Measurements from ENCODE around the gene XXYLT1. TPM values are rescaled to one million over a fixed set of nuclear protein-coding genes. Genes with fewer than 3 reads are reported as not detected.

The XXYLT1 gene
- total RNA-seq, 1 donor from 2014 or later, result 42.9 TPM

- no peak for TF ChIP-seq CTCF (IDR thresholded peaks at IDR 0.05; ENCODE audit: unreplicated experiment)
- no peak overlapping the region for H3K27ac Mint-ChIP-seq
Measured at GRCh38 chr3:195265363-195265976, 5.5 kb downstream of the XXYLT1 start.

GRCh38 chr3:195263925-195264600 is 6.9 kb downstream of the XXYLT1 start:
- peaks cover 9% of the 10 kb centered on the region for H3K36me3 Mint-ChIP-seq
- no peak overlapping the region for H3K27ac Mint-ChIP-seq
- H3K4me3 Mint-ChIP-seq, result no peak overlapping the region

More at GRCh38 chr3:195265363-195265976, 5.5 kb downstream of the XXYLT1 start:
- Mint-ChIP-seq H3K4me1 (peaks cover 20% of the 10 kb centered on the region), H3K4me3 (no peak overlapping the region), H3K9me3 (no peaks in the 10 kb centered on the region), H3K36me3 (peaks cover 9% of the 10 kb centered on the region), H3K27me3 (ENCODE audit: low read depth) (no peaks in the 10 kb centered on the region)
- no peak for DNase-seq (ENCODE audit: low spot score in 2 of 2, unreplicated experiment in 2 of 2)

GRCh38 chr3:195263193-195263924 is 7.6 kb downstream of the XXYLT1 start:
- Mint-ChIP-seq H3K27me3 (ENCODE audit: low read depth) (no peaks in the 10 kb centered on the region), H3K36me3 (peaks cover 9% of the 10 kb centered on the region), H3K9me3 (no peaks in the 10 kb centered on the region), H3K27ac (peak overlapping the region; percentile 30), H3K4me3 (no peak overlapping the region), H3K4me1 (peaks cover 14% of the 10 kb centered on the region)
- TF ChIP-seq CTCF (IDR thresholded peaks at IDR 0.05; ENCODE audit: unreplicated experiment), result no peak
- DNase-seq (ENCODE audit: low spot score in 2 of 2, unreplicated experiment in 2 of 2), result no peak

More at GRCh38 chr3:195263925-195264600, 6.9 kb downstream of the XXYLT1 start:
- Mint-ChIP-seq H3K27me3 (ENCODE audit: low read depth) (no peaks in the 10 kb centered on the region), H3K9me3 (no peaks in the 10 kb centered on the region), H3K4me1 (peaks cover 10% of the 10 kb centered on the region)
- no peak for DNase-seq (ENCODE audit: low spot score in 2 of 2, unreplicated experiment in 2 of 2)
- TF ChIP-seq CTCF (IDR thresholded peaks at IDR 0.05; ENCODE audit: unreplicated experiment), result no peak

GRCh38 chr3:195261925-195262324 is 9.0 kb downstream of the XXYLT1 start:
- DNase-seq (ENCODE audit: low spot score in 2 of 2, unreplicated experiment in 2 of 2), result no peak
- Mint-ChIP-seq H3K27me3 (ENCODE audit: low read depth) (no peaks in the 10 kb centered on the region), H3K4me1 (peaks cover 24% of the 10 kb centered on the region), H3K4me3 (no peak overlapping the region), H3K27ac (no peak overlapping the region), H3K9me3 (no peaks in the 10 kb centered on the region), H3K36me3 (peaks cover 6% of the 10 kb centered on the region)
- TF ChIP-seq CTCF (IDR thresholded peaks at IDR 0.05; ENCODE audit: unreplicated experiment), result no peak

- peak overlapping the region; percentile 64 for H3K4me3 Mint-ChIP-seq
- TF ChIP-seq CTCF (IDR thresholded peaks at IDR 0.05; ENCODE audit: unreplicated experiment), result peak; percentile 58
- H3K9me3 Mint-ChIP-seq, result no peaks in the 10 kb centered on the region
- H3K27ac Mint-ChIP-seq, result no peak overlapping the region
- H3K4me1 Mint-ChIP-seq, result peaks cover 26% of the 10 kb centered on the region
- H3K36me3 Mint-ChIP-seq, result peaks cover 1% of the 10 kb centered on the region
- no peaks in the 10 kb centered on the region for H3K27me3 Mint-ChIP-seq (ENCODE audit: low read depth)
- DNase-seq (ENCODE audit: low spot score in 2 of 2, unreplicated experiment in 2 of 2), result peak in 1 of 2 experiments; percentile 35
Measured at GRCh38 chr3:195260280-195260905, 10.6 kb downstream of the XXYLT1 start.
